SH-SY5Y (cell line): ENCODE results near the gene JADE3.

Source experiments
- GATA2 ChIP-seq: IDR thresholded peaks from 2 replicates; pipeline ENCODE4 v1.6.1; 2011; ENCODE audit warnings: mild to moderate bottlenecking, low read depth, low read length
- GATA3 ChIP-seq: IDR thresholded peaks from 2 replicates; pipeline ENCODE4 v1.6.1; 2011; ENCODE audit warnings: low read depth, mild to moderate bottlenecking, low read length, moderate library complexity

GRCh38 chrX:47061238-47061919, 149.2 kb downstream of the JADE3 start:
- no peak for TF ChIP-seq GATA2
- no peak for TF ChIP-seq GATA3
